Omental fat pad (tissue), 4 donors: ENCODE results near the gene MACROH2A2. TPM values are rescaled to one million over a fixed set of nuclear protein-coding genes. Genes with fewer than 3 reads are reported as not detected.

Experiments used
- ATAC-seq: fragments of 150-250 bp; one replicate; pipeline ENCODE4 v1.9.1; 2016; ENCODE audit warnings: mild to moderate bottlenecking, moderate library complexity; ENCODE audit not compliant: low FRiP score
- DNase-seq: peaks from one replicate; pipeline ENCODE4 v3.0.0-alpha.2; 2019; ENCODE audit warnings: low spot score
- total RNA-seq, 4 donors: library from RNA; depleted of rRNA; stranded (reverse); fragments of >200 nt; gene quantifications; one replicate each; pipeline ENCODE4 v1.1.0, GENCODE V29; 2016
- TF ChIP-seq, protein P1 (sequence below), 3 donors: fragments of 450-650 bp; IDR thresholded peaks; one replicate each; pipeline ENCODE4 v1.5.1; 2016 to 2017; ENCODE audit warnings: antibody characterized with exemption in 3 of 3, mild to moderate bottlenecking in 3 of 3, moderate library complexity in 2 of 3

MACROH2A2 gene
- total RNA-seq, 4 donors from 2014 or later, result 4.1 to 6.0 (median 5.2) TPM

- ATAC-seq (no peak), DNase-seq (no peak)
- TF ChIP-seq, protein P1, sequence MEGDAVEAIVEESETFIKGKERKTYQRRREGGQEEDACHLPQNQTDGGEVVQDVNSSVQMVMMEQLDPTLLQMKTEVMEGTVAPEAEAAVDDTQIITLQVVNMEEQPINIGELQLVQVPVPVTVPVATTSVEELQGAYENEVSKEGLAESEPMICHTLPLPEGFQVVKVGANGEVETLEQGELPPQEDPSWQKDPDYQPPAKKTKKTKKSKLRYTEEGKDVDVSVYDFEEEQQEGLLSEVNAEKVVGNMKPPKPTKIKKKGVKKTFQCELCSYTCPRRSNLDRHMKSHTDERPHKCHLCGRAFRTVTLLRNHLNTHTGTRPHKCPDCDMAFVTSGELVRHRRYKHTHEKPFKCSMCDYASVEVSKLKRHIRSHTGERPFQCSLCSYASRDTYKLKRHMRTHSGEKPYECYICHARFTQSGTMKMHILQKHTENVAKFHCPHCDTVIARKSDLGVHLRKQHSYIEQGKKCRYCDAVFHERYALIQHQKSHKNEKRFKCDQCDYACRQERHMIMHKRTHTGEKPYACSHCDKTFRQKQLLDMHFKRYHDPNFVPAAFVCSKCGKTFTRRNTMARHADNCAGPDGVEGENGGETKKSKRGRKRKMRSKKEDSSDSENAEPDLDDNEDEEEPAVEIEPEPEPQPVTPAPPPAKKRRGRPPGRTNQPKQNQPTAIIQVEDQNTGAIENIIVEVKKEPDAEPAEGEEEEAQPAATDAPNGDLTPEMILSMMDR (IDR thresholded peaks at IDR 0.05), result no peak
Measured at GRCh38 chr10:70125918-70126552, 73.4 kb downstream of the MACROH2A2 start.

GRCh38 chr10:70126700-70127395 is 74.2 kb downstream of the MACROH2A2 start:
- ATAC-seq, result no peak
- DNase-seq, result no peak

DNA sequence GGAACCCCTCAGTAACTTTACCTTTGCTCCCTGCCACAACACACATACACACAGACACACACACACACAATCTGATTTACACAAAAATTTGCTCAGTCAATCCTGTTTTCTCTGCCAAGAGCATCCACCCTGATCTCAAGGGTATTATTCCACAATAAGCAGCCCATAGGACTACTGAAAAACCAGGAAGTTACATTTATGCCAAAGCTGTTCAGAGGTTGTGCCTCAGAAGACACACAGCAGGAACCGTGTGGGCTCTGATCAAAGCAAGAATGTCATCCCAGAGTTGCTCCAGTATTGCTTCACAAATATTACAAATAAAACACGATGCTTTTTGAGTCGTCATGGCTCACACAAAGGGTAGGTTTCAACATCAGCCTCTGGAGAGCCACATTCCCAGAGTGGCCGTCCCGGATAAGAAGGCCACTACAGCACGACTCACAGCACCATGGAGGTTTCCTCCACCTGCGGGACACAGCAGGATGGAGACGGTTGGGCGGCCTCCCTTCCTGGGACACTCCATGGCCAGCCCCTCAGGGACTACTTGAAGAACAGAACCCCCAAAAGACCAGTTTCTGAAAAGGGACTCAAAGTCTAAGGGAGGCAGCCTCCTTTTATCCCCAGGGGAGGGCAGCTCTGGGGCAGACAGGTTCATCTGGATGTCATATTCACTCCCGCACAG is 78.4 kb downstream of the MACROH2A2 start:
- DNase-seq (no peak), ATAC-seq (peak; percentile 50)
- TF ChIP-seq, protein P1 (IDR thresholded peaks at IDR 0.05), result no peak

More at GRCh38 chr10:70126700-70127395, 74.2 kb downstream of the MACROH2A2 start:
- TF ChIP-seq, protein P1 (IDR thresholded peaks at IDR 0.05), result no peak

GRCh38 chr10:70131560-70131937 is 78.9 kb downstream of the MACROH2A2 start:
- TF ChIP-seq, protein P1 (IDR thresholded peaks at IDR 0.05), result no peak
- no peak for DNase-seq
- no peak for ATAC-seq

- DNase-seq, result peak; percentile 66
- TF ChIP-seq, protein P1 (IDR thresholded peaks at IDR 0.05), result no peak
- ATAC-seq, result peak; percentile 86
Measured at GRCh38 chr10:70132098-70133029, 79.7 kb downstream of the MACROH2A2 start, which contains the start of gene AIFM2. AIFM2 (minus strand) TSS chr10:70132825; CDS start chr10:70124084, 8,741 bp downstream.

DNA sequence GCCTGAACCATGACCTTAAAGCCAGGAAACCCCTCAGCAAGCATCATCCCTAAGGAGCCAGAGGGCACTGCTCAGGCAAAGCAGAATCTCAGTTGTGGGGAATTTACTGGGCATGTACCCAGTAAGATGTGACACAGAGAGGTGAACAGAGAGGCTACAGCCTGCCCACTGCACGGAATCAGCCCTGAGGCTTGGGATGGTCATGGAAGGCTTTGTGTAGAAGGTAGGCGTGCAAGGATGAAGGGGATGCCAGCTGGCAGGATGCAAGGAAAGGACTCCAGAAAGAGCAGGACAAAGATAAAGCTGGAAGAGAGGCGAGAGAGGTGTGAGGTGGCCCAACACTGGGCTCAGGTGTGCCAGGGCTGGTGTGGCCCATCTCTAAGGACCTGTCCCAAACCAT is 82.4 kb downstream of the MACROH2A2 start:
- TF ChIP-seq, protein P1 (IDR thresholded peaks at IDR 0.05), result no peak
- no peak for DNase-seq
- ATAC-seq, result no peak
